Endodermal cell (in vitro differentiated cells): ENCODE data around the gene MYD88. TPM values are rescaled to one million over a fixed set of nuclear protein-coding genes. Genes with fewer than 3 reads are reported as not detected.
A peak's percentile ranks its signal among the peaks of the same experiment; 100 is the strongest.

Experiments
- DNase-seq: peaks from one replicate; pipeline ENCODE4 v3.0.0-alpha.2; 2017
- H3K27ac ChIP-seq: 2 replicates; pipeline ENCODE4 v1.5.1; 2013; ENCODE audit warnings: mild to moderate bottlenecking, low read depth, low read length, moderate library complexity
- H3K27me3 ChIP-seq: 2 replicates; pipeline ENCODE4 v1.6.1; 2013; ENCODE audit warnings: mild to moderate bottlenecking, low read length, moderate library complexity; ENCODE audit not compliant: insufficient read depth, control insufficient read depth, poor library complexity, severe bottlenecking
- H3K36me3 ChIP-seq: 2 replicates; pipeline ENCODE4 v1.7.0; 2013; ENCODE audit warnings: mild to moderate bottlenecking, low read length, moderate library complexity; ENCODE audit not compliant: control insufficient read depth, insufficient read depth
- H3K4me1 ChIP-seq: one replicate; pipeline ENCODE4 v1.7.0; 2013; ENCODE audit warnings: low read length; ENCODE audit not compliant: control insufficient read depth, insufficient read depth
- H3K4me3 ChIP-seq: 2 replicates; pipeline ENCODE4 v1.5.1; 2013; ENCODE audit warnings: mild to moderate bottlenecking, low read length, moderate library complexity
- H3K9ac ChIP-seq: 2 replicates; pipeline ENCODE4 v1.6.1; 2013; ENCODE audit warnings: mild to moderate bottlenecking, low read length, moderate library complexity; ENCODE audit not compliant: poor library complexity, severe bottlenecking; ENCODE audit errors: extremely low read depth
- H3K9me3 ChIP-seq: 2 replicates; pipeline ENCODE4 v1.6.1; 2013; ENCODE audit warnings: mild to moderate bottlenecking, low read length, moderate library complexity; ENCODE audit not compliant: control insufficient read depth
- H3K27ac Mint-ChIP-seq: 2 replicates; pipeline ENCODE4 v1.8.0; 2020; ENCODE audit warnings: mixed read lengths
- H3K27me3 Mint-ChIP-seq: 2 replicates; pipeline ENCODE4 v1.8.0; 2021; ENCODE audit warnings: mild to moderate bottlenecking, mixed read lengths; ENCODE audit not compliant: insufficient read depth
- H3K36me3 Mint-ChIP-seq: 2 replicates; pipeline ENCODE4 v1.8.0; 2020; ENCODE audit warnings: low read depth, mixed read lengths
- H3K4me1 Mint-ChIP-seq: 2 replicates; pipeline ENCODE4 v1.8.0; 2020; ENCODE audit warnings: mixed read lengths
- H3K4me3 Mint-ChIP-seq: 2 replicates; pipeline ENCODE4 v1.8.0; 2020; ENCODE audit warnings: mild to moderate bottlenecking, moderate library complexity, mixed read lengths
- H3K9me3 Mint-ChIP-seq: 2 replicates; pipeline ENCODE4 v1.8.0; 2020; ENCODE audit warnings: mild to moderate bottlenecking, mixed read lengths
- CTCF ChIP-seq: fragments of 200-600 bp; sonication (generic); conservative IDR thresholded peaks from 2 replicates; pipeline ENCODE4 v1.5.0; 2021; ENCODE audit warnings: antibody characterized with exemption, mild to moderate bottlenecking
- WGBS, 2 experiments: methylation state at CpG; one replicate each; pipeline versions ENCODE4 v1.1.5 to v1.1.7; 2013; ENCODE audit warnings: missing lambda C conversion rate in 2 of 2, mixed read lengths in 1 of 2; ENCODE audit not compliant: insufficient coverage in 1 of 2, insufficient read length in 1 of 2; 5-methylcytosine and 5-hydroxymethylcytosine counted together
- total RNA-seq, 2 donors: library from RNA; stranded (reverse); fragmentation: NEBNext Ultra II Directional in 1 of 2; extraction: Animal tissue kit (Norgen Biotek cat#: 25700) in 1 of 2; gene quantifications; 2 replicates in 1 of 2; 3 replicates in 1 of 2; pipeline ENCODE4 v1.2.1, GENCODE V29; 2021

The MYD88 gene
- total RNA-seq, 2 donors from 2014 or later: 16.2 to 18.8 TPM

GRCh38 chr3:38115645-38116427 is 22.6 kb upstream of the MYD88 start:
- WGBS, 2 experiments: 91 to 100% methylated on average over 3 to 9 of the region's 9 CpGs
- H3K9me3 Mint-ChIP-seq: no peaks in the 10 kb centered on the region
- peaks cover 9% of the 10 kb centered on the region for H3K27me3 Mint-ChIP-seq
- Histone ChIP-seq H3K4me1 (no peaks in the 10 kb centered on the region), H3K4me3 (no peak overlapping the region), H3K27me3 (no peaks in the 10 kb centered on the region), H3K36me3 (peaks cover 11% of the 10 kb centered on the region), H3K9ac (no peak overlapping the region), H3K27ac (no peak overlapping the region), H3K9me3 (no peaks in the 10 kb centered on the region)
- DNase-seq: peak; percentile 36
- H3K27ac Mint-ChIP-seq: no peak overlapping the region
- H3K36me3 Mint-ChIP-seq: peaks cover 16% of the 10 kb centered on the region
- no peak for TF ChIP-seq CTCF
- H3K4me1 Mint-ChIP-seq: no peaks in the 10 kb centered on the region
- H3K4me3 Mint-ChIP-seq: no peak overlapping the region

GRCh38 chr3:38116471-38117162 is 21.8 kb upstream of the MYD88 start:
- Mint-ChIP-seq H3K9me3 (no peaks in the 10 kb centered on the region), H3K27me3 (peaks cover 9% of the 10 kb centered on the region), H3K27ac (no peak overlapping the region), H3K4me1 (no peaks in the 10 kb centered on the region), H3K4me3 (no peak overlapping the region), H3K36me3 (peaks cover 19% of the 10 kb centered on the region)
- Histone ChIP-seq H3K4me1 (no peaks in the 10 kb centered on the region), H3K27me3 (no peaks in the 10 kb centered on the region), H3K9me3 (no peaks in the 10 kb centered on the region), H3K27ac (no peak overlapping the region), H3K4me3 (no peak overlapping the region), H3K9ac (no peak overlapping the region), H3K36me3 (peaks cover 11% of the 10 kb centered on the region)
- no peak for TF ChIP-seq CTCF
- WGBS, 2 experiments: 96 to 100% methylated on average over 10 to 12 of the region's 12 CpGs
- no peak for DNase-seq

- 92 to 95% methylated on average over 8 to 10 of the region's 10 CpGs for WGBS, 2 experiments
- DNase-seq: no peak
- no peak overlapping the region for H3K4me3 Mint-ChIP-seq
- H3K4me3 ChIP-seq: no peak overlapping the region
- H3K9me3 Mint-ChIP-seq: no peaks in the 10 kb centered on the region
- peaks cover 12% of the 10 kb centered on the region for H3K36me3 ChIP-seq
- H3K27ac Mint-ChIP-seq: no peak overlapping the region
- no peak overlapping the region for H3K27ac ChIP-seq
- no peaks in the 10 kb centered on the region for H3K27me3 ChIP-seq
- H3K36me3 Mint-ChIP-seq: peaks cover 23% of the 10 kb centered on the region
- TF ChIP-seq CTCF: no peak
- H3K9me3 ChIP-seq: no peaks in the 10 kb centered on the region
- no peak overlapping the region for H3K9ac ChIP-seq
- no peaks in the 10 kb centered on the region for H3K4me1 ChIP-seq
- peaks cover 9% of the 10 kb centered on the region for H3K27me3 Mint-ChIP-seq
- H3K4me1 Mint-ChIP-seq: no peaks in the 10 kb centered on the region
Measured at GRCh38 chr3:38117163-38117716, 21.2 kb upstream of the MYD88 start.
